ENCODE results near the gene USP20. TPM values are rescaled to one million over a fixed set of nuclear protein-coding genes. Genes with fewer than 3 reads are reported as not detected.

Gene USP20
- total and polyA plus RNA-seq, 2 donors from 2014 or later = 22.8 to 28.8 TPM

- no peak for FAIRE-seq
- peaks cover 7 to 25% (median 22%) of the 10 kb centered on the region in 3 donors for H3K36me3 ChIP-seq (ENCODE audit: control insufficient read depth in 2 of 3, insufficient read depth in 3 of 3, low read length in 3 of 3)
These were observed 14.6 kb downstream of the USP20 start for GRCh38 chr9:129849901-129850300.

GRCh38 chr9:129850821-129851550, 15.7 kb downstream of the USP20 start:
- TF ChIP-seq CTCF (IDR thresholded peaks at IDR 0.05; ENCODE audit: borderline replicate concordance, extremely low read depth, insufficient read depth) = no peak
- peak overlapping the region; percentile 52 to 69 for H3K27ac ChIP-seq (ENCODE audit: low read depth in 2 of 2, low read length in 2 of 2)
- no peaks in the 10 kb centered on the region for H3K27me3 ChIP-seq (ENCODE audit: control insufficient read depth, insufficient read depth, low read length)
- no peak overlapping the region for H3K4me3 ChIP-seq (ENCODE audit: low read length in 3 of 3)
- peaks cover 7 to 30% (median 25%) of the 10 kb centered on the region in 3 donors for H3K36me3 ChIP-seq (ENCODE audit: control insufficient read depth in 2 of 3, insufficient read depth in 3 of 3, low read length in 3 of 3)
- intact Hi-C loops (cut with DNase I) = no loop called here
- no peak for FAIRE-seq
- H3K9ac ChIP-seq (ENCODE audit: low read length in 3 of 3) = no peak overlapping the region
- no peaks in the 10 kb centered on the region for H3K9me3 ChIP-seq (ENCODE audit: control insufficient read depth in 2 of 3, insufficient read depth in 1 of 3, low read length in 3 of 3)
- H3K4me1 ChIP-seq (ENCODE audit: control insufficient read depth in 2 of 3, insufficient read depth in 2 of 3, low read depth in 1 of 3, low read length in 3 of 3) = peaks cover 0 to 7% (median 2%) of the 10 kb centered on the region in 3 donors
- peak in 2 of 5 donors; percentile 16 to 37 for DNase-seq

More at GRCh38 chr9:129849901-129850300, 14.6 kb downstream of the USP20 start:
- H3K9me3 ChIP-seq (ENCODE audit: control insufficient read depth in 2 of 3, insufficient read depth in 1 of 3, low read length in 3 of 3) = no peaks in the 10 kb centered on the region
- H3K9ac ChIP-seq (ENCODE audit: low read length in 3 of 3) = no peak overlapping the region
- peaks cover 0 to 7% (median 2%) of the 10 kb centered on the region in 3 donors for H3K4me1 ChIP-seq (ENCODE audit: control insufficient read depth in 2 of 3, insufficient read depth in 2 of 3, low read depth in 1 of 3, low read length in 3 of 3)
- H3K27me3 ChIP-seq (ENCODE audit: control insufficient read depth, insufficient read depth, low read length) = no peaks in the 10 kb centered on the region
- DNase-seq = no peak
- H3K27ac ChIP-seq (ENCODE audit: low read depth in 2 of 2, low read length in 2 of 2) = peak overlapping the region in 1 of 2 donors; percentile 52
- no peak overlapping the region for H3K4me3 ChIP-seq (ENCODE audit: low read length in 3 of 3)
- no peak for TF ChIP-seq CTCF (IDR thresholded peaks at IDR 0.05; ENCODE audit: borderline replicate concordance, extremely low read depth, insufficient read depth)
- intact Hi-C loops (cut with DNase I) = no loop called here

- Histone ChIP-seq H3K27ac (ENCODE audit: low read depth in 2 of 2, low read length in 2 of 2) (no peak overlapping the region), H3K36me3 (ENCODE audit: control insufficient read depth in 2 of 3, insufficient read depth in 3 of 3, low read length in 3 of 3) (peaks cover 7 to 37% (median 25%) of the 10 kb centered on the region in 3 donors), H3K9me3 (ENCODE audit: control insufficient read depth in 2 of 3, insufficient read depth in 1 of 3, low read length in 3 of 3) (no peaks in the 10 kb centered on the region), H3K4me1 (ENCODE audit: control insufficient read depth in 2 of 3, insufficient read depth in 2 of 3, low read depth in 1 of 3, low read length in 3 of 3) (peaks cover 0 to 7% (median 2%) of the 10 kb centered on the region in 3 donors), H3K27me3 (ENCODE audit: control insufficient read depth, insufficient read depth, low read length) (no peaks in the 10 kb centered on the region), H3K4me3 (ENCODE audit: low read length in 3 of 3) (no peak overlapping the region), H3K9ac (ENCODE audit: low read length in 3 of 3) (no peak overlapping the region)
- no peak for TF ChIP-seq CTCF (IDR thresholded peaks at IDR 0.05; ENCODE audit: borderline replicate concordance, extremely low read depth, insufficient read depth)
- FAIRE-seq (no peak), DNase-seq (no peak)
- intact Hi-C loops (cut with DNase I) = no loop called here
These were observed 16.6 kb downstream of the USP20 start for GRCh38 chr9:129851821-129852220.

All from kidney (tissue), 14 donors.